HepG2 (cell line): ENCODE measurements around the gene ZFP36L2. TPM values are rescaled to one million over a fixed set of nuclear protein-coding genes. Genes with fewer than 3 reads are reported as not detected.

Source experiments
- CBX2 ChIP-seq, 2 experiments: fragments of 200-600 bp in 1 of 2; sonication (generic); formaldehyde crosslinking in 1 of 2; IDR thresholded peaks; 2 replicates each; pipeline versions ENCODE4 v1.7.0 to v1.8.1; 2018 to 2022; ENCODE audit warnings: low read depth in 2 of 2, low read length in 1 of 2, mild to moderate bottlenecking in 1 of 2, missing genetic modification reagents in 1 of 2
- CCAR2 ChIP-seq: fragments of 200-400 bp; formaldehyde crosslinking; optimal IDR thresholded peaks from 2 replicates; pipeline ENCODE3; 2018; ENCODE audit warnings: low read depth, mild to moderate bottlenecking, low read length, moderate library complexity
- CTCF ChIP-seq: sonication (generic); formaldehyde crosslinking; IDR thresholded peaks from 2 replicates; pipeline ENCODE4 v1.5.0; 2020; ENCODE audit warnings: mild to moderate bottlenecking, missing genetic modification reagents, moderate library complexity
- ELF1 ChIP-seq: sonication (generic); formaldehyde crosslinking; IDR thresholded peaks from 2 replicates; pipeline ENCODE4 v1.4.0; 2020; ENCODE audit warnings: missing genetic modification reagents
- HNRNPK ChIP-seq: fragments of 200-400 bp; formaldehyde crosslinking; IDR thresholded peaks from 2 replicates; pipeline ENCODE4 v1.6.1; 2018; ENCODE audit warnings: low read length, low read depth, moderate library complexity, mild to moderate bottlenecking; ENCODE audit not compliant: poor library complexity, severe bottlenecking
- RARA ChIP-seq: IDR thresholded peaks from 2 replicates; pipeline ENCODE4 v1.6.1; 2016; ENCODE audit warnings: missing genetic modification reagents, missing compliant biosample characterization
- SMAD1 ChIP-seq: sonication (generic); formaldehyde crosslinking; IDR thresholded peaks from 2 replicates; pipeline ENCODE4 v1.4.0; 2020; ENCODE audit warnings: missing genetic modification reagents, low read depth, mild to moderate bottlenecking, borderline replicate concordance
- SOX5 ChIP-seq: IDR thresholded peaks from 2 replicates; pipeline ENCODE4 v1.6.1; 2016; ENCODE audit warnings: borderline replicate concordance
- YEATS2 ChIP-seq: sonication (generic); formaldehyde crosslinking; IDR thresholded peaks from 2 replicates; pipeline ENCODE4 v1.4.0; 2020; ENCODE audit warnings: missing genetic modification reagents, borderline replicate concordance
- ZNF350 ChIP-seq: sonication (generic); formaldehyde crosslinking; IDR thresholded peaks from 2 replicates; pipeline ENCODE4 v1.4.0; 2020; ENCODE audit warnings: mild to moderate bottlenecking, low read depth, missing genetic modification reagents, borderline replicate concordance
- ZNF44 ChIP-seq: sonication (generic); formaldehyde crosslinking; IDR thresholded peaks from 2 replicates; pipeline ENCODE4 v1.5.1; 2020; ENCODE audit warnings: mild to moderate bottlenecking, missing genetic modification reagents
- polyA plus RNA-seq, 8 experiments: library from polyadenylated mRNA; depleted of rRNA in 3 of 8; stranded (reverse) in 7 of 8; unstranded in 1 of 8; fragments of >200 nt; fragmentation: Illumina TruSeq in 4 of 8; extraction: Trizol in 4 of 8; gene quantifications; 2 replicates each; pipeline versions ENCODE4 v1.2.1 to v1.2.3, GENCODE V29; 2011 to 2016; ENCODE audit warnings: low read depth in 4 of 8, missing spikeins in 1 of 8, mixed read lengths in 1 of 8; ENCODE audit not compliant: insufficient read depth in 1 of 8
- total RNA-seq, 5 experiments: library from RNA; depleted of rRNA; stranded (reverse); fragments of >200 nt; fragmentation: Illumina TruSeq; extraction: Trizol; gene quantifications; 2 replicates each; pipeline ENCODE4 v1.2.3, GENCODE V29; 2016; ENCODE audit warnings: low read depth in 1 of 5
- TF ChIP-seq, protein P1 (sequence below): sonication (generic); formaldehyde crosslinking; IDR thresholded peaks from 2 replicates; pipeline ENCODE4 v1.4.0; 2020; ENCODE audit warnings: mild to moderate bottlenecking, missing genetic modification reagents
- TF ChIP-seq, protein P2 (sequence below): sonication (generic); formaldehyde crosslinking; IDR thresholded peaks from 2 replicates; pipeline ENCODE4 v1.9.0; 2021; ENCODE audit warnings: mild to moderate bottlenecking, missing genetic modification reagents
- TF ChIP-seq, protein P3 (sequence below): sonication (generic); formaldehyde crosslinking; IDR thresholded peaks from 2 replicates; pipeline ENCODE4 v1.4.0; 2020; ENCODE audit warnings: mild to moderate bottlenecking, missing genetic modification reagents

Gene ZFP36L2
- total and polyA plus RNA-seq, 2 of the 13 experiments (the other 11 are each of a cell fraction or from before 2014, with no cell fraction given), result 11.2 to 21.8 TPM

DNA sequence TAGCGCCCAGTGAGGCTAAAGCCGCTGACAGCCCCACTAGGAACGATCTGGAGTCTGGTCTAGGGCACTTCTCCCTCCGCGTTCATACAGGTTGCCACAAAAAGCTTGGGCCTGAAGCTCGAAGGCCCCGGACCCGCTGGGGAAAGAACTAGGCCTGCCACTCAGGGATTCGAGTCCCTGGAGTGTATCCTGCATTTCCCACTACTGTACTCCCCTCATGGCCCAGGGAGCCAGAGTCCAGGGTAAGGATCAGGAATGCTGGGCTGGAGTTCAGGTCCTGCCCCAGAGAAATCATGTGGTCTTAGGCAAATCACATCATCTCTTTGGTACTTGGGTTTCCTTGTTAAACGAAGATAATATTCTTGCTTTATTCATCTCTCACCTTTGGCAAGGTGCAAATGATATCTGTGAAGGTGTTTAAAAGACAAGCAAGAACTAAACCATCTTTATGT, 1.4 kb upstream of the ZFP36L2 start (continued):
- TF ChIP-seq, protein P1, sequence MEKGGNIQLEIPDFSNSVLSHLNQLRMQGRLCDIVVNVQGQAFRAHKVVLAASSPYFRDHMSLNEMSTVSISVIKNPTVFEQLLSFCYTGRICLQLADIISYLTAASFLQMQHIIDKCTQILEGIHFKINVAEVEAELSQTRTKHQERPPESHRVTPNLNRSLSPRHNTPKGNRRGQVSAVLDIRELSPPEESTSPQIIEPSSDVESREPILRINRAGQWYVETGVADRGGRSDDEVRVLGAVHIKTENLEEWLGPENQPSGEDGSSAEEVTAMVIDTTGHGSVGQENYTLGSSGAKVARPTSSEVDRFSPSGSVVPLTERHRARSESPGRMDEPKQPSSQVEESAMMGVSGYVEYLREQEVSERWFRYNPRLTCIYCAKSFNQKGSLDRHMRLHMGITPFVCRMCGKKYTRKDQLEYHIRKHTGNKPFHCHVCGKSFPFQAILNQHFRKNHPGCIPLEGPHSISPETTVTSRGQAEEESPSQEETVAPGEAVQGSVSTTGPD (CRISPR knock-in tag), result no peak
- peak; percentile 14; the same call in 1 of the 2 replicates for TF ChIP-seq ELF1 (CRISPR knock-in tag)
- 0 out of 2 replicates have a peak, but pooled peaks have one; percentile 3 for TF ChIP-seq RARA (CRISPR knock-in tag)
- 0 out of 2 replicates have a peak, but pooled peaks have one; percentile 5 for TF ChIP-seq ZNF350 (CRISPR knock-in tag)
- TF ChIP-seq SMAD1, result no peak
- peak; percentile 72; the same call in 1 of the 2 replicates for TF ChIP-seq ZNF44 (CRISPR knock-in tag)
- TF ChIP-seq, protein P2, sequence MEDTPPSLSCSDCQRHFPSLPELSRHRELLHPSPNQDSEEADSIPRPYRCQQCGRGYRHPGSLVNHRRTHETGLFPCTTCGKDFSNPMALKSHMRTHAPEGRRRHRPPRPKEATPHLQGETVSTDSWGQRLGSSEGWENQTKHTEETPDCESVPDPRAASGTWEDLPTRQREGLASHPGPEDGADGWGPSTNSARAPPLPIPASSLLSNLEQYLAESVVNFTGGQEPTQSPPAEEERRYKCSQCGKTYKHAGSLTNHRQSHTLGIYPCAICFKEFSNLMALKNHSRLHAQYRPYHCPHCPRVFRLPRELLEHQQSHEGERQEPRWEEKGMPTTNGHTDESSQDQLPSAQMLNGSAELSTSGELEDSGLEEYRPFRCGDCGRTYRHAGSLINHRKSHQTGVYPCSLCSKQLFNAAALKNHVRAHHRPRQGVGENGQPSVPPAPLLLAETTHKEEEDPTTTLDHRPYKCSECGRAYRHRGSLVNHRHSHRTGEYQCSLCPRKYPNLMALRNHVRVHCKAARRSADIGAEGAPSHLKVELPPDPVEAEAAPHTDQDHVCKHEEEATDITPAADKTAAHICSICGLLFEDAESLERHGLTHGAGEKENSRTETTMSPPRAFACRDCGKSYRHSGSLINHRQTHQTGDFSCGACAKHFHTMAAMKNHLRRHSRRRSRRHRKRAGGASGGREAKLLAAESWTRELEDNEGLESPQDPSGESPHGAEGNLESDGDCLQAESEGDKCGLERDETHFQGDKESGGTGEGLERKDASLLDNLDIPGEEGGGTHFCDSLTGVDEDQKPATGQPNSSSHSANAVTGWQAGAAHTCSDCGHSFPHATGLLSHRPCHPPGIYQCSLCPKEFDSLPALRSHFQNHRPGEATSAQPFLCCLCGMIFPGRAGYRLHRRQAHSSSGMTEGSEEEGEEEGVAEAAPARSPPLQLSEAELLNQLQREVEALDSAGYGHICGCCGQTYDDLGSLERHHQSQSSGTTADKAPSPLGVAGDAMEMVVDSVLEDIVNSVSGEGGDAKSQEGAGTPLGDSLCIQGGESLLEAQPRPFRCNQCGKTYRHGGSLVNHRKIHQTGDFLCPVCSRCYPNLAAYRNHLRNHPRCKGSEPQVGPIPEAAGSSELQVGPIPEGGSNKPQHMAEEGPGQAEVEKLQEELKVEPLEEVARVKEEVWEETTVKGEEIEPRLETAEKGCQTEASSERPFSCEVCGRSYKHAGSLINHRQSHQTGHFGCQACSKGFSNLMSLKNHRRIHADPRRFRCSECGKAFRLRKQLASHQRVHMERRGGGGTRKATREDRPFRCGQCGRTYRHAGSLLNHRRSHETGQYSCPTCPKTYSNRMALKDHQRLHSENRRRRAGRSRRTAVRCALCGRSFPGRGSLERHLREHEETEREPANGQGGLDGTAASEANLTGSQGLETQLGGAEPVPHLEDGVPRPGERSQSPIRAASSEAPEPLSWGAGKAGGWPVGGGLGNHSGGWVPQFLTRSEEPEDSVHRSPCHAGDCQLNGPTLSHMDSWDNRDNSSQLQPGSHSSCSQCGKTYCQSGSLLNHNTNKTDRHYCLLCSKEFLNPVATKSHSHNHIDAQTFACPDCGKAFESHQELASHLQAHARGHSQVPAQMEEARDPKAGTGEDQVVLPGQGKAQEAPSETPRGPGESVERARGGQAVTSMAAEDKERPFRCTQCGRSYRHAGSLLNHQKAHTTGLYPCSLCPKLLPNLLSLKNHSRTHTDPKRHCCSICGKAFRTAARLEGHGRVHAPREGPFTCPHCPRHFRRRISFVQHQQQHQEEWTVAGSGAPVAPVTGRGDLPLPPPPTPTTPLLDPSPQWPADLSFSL (CRISPR knock-in tag), result no peak
- TF ChIP-seq CBX2 (IDR thresholded peaks at IDR 0.05; ENCODE audit: low read depth, low read length), result no peak
- no peak for TF ChIP-seq CBX2 (CRISPR knock-in tag; IDR thresholded peaks at IDR 0.05; ENCODE audit: low read depth)
- no peak for TF ChIP-seq HNRNPK
- TF ChIP-seq SOX5, result no peak
- TF ChIP-seq YEATS2 (CRISPR knock-in tag), result no peak
- TF ChIP-seq CCAR2, result peak; percentile 13
- TF ChIP-seq, protein P3, sequence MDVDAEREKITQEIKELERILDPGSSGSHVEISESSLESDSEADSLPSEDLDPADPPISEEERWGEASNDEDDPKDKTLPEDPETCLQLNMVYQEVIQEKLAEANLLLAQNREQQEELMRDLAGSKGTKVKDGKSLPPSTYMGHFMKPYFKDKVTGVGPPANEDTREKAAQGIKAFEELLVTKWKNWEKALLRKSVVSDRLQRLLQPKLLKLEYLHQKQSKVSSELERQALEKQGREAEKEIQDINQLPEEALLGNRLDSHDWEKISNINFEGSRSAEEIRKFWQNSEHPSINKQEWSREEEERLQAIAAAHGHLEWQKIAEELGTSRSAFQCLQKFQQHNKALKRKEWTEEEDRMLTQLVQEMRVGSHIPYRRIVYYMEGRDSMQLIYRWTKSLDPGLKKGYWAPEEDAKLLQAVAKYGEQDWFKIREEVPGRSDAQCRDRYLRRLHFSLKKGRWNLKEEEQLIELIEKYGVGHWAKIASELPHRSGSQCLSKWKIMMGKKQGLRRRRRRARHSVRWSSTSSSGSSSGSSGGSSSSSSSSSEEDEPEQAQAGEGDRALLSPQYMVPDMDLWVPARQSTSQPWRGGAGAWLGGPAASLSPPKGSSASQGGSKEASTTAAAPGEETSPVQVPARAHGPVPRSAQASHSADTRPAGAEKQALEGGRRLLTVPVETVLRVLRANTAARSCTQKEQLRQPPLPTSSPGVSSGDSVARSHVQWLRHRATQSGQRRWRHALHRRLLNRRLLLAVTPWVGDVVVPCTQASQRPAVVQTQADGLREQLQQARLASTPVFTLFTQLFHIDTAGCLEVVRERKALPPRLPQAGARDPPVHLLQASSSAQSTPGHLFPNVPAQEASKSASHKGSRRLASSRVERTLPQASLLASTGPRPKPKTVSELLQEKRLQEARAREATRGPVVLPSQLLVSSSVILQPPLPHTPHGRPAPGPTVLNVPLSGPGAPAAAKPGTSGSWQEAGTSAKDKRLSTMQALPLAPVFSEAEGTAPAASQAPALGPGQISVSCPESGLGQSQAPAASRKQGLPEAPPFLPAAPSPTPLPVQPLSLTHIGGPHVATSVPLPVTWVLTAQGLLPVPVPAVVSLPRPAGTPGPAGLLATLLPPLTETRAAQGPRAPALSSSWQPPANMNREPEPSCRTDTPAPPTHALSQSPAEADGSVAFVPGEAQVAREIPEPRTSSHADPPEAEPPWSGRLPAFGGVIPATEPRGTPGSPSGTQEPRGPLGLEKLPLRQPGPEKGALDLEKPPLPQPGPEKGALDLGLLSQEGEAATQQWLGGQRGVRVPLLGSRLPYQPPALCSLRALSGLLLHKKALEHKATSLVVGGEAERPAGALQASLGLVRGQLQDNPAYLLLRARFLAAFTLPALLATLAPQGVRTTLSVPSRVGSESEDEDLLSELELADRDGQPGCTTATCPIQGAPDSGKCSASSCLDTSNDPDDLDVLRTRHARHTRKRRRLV (CRISPR knock-in tag), result no peak; the same call in 1 of the 2 replicates
- no peak for TF ChIP-seq CTCF
